ENCODE measurements around the gene UCHL5.

The UCHL5 gene, protein sequence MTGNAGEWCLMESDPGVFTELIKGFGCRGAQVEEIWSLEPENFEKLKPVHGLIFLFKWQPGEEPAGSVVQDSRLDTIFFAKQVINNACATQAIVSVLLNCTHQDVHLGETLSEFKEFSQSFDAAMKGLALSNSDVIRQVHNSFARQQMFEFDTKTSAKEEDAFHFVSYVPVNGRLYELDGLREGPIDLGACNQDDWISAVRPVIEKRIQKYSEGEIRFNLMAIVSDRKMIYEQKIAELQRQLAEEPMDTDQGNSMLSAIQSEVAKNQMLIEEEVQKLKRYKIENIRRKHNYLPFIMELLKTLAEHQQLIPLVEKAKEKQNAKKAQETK

GRCh38 chr1:193059282-193060114 is at the start of gene UCHL5, which contains the start of gene RO60:
Gene UCHL5, minus strand, starts transcription at chr1:193059360. Its CDS starts 100 bp downstream, at chr1:193059260.
Gene RO60, plus strand, starts transcription at chr1:193059612. Its CDS starts 9,443 bp downstream, at chr1:193069055.
- DNase-seq = peak; percentile 97

DNA sequence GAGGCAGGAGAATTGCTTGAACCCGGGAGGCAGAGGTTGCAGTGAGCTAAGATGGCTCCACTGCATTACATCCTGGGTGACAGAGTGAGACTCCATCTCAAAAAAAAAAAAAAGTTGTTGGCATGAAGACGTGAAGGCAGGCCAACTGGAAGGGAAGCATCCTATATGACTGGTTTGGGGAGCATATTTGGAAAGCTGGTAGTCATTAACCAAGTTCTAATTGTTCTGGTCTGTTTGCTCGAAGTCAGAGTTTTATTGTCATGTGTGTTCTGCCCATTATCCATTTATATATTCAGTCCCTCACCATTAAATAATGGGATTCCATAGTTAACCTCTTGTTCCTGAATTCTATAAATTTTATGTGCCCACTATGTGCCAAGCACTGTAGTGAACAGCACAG is 49.3 kb upstream of the UCHL5 start:
- no peak for DNase-seq

- DNase-seq = no peak
These were observed 46.6 kb upstream of the UCHL5 start for GRCh38 chr1:193105821-193106177.

- DNase-seq = peak; percentile 50
These were observed 46.0 kb upstream of the UCHL5 start, which contains the start of gene GLRX2 for GRCh38 chr1:193104907-193105820. Gene GLRX2, minus strand, starts transcription at chr1:193105414. Its CDS starts 32 bp downstream, at chr1:193105382.

DNA sequence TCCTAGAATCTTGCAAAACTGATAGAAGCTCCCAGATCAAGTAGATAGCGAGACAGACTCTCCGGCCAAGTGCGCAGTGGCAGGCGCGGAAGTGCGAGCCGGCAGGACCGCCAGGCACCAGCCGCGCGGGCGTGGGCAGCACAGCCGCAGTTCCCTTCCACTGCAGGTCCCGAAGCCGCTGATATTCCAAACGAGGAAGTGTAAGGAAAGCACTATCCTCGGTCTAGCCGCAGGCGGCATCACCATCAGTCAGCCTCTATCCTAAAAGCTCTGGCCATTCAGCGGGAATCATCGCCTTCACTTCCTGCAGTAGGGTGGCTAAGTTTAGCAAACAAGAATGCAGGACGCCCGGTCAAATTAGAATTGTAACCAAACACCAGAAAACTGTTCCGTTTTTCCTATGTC is 45.3 kb upstream of the UCHL5 start:
- no peak for DNase-seq

- no peak for DNase-seq
These were observed 44.8 kb upstream of the UCHL5 start for GRCh38 chr1:193103759-193104501.

DNA sequence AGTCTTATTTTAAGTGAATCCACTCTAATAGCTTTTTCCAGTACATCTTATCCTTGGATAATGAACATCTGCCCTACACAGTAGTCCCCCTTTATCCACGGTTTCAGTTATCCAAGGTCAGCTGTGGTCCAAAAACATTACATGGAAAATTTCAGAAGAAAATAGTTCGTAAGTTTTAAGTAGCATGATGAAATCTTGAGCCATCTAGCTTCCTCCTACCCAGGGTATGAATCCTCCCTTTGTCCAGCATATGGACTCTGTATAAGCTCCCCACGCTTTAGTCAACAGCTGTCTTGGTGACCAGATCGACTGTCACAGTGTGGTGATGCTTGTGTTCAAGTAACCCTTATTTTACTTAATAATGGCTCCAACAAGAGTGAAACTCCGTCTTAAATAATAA is 43.5 kb upstream of the UCHL5 start:
- no peak for DNase-seq

GRCh38 chr1:193094112-193094511 is 35.0 kb upstream of the UCHL5 start:
- DNase-seq = no peak

GRCh38 chr1:193090865-193091264 is 31.7 kb upstream of the UCHL5 start:
- no peak for DNase-seq

DNA sequence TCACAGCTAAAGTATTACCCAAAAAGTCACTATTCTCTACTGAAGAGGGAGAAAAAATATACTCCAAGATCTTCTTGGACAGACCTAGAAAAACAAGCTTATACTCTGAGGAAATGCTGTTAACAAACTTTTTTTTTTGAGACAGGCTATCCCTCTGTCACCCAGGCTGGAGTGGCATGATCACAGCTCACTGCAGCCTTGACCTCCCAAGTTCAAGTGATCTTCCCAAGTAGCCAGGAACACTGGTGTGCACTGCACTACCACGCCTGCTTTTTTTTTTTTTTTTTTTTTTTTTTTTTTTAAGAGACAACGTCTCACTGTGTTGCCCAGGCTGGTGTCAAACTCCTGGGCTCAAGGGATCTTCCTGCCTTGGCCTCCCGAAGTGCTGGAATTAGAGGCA is 28.7 kb upstream of the UCHL5 start:
- no peak for DNase-seq

GRCh38 chr1:193086342-193086741 is 27.2 kb upstream of the UCHL5 start:
- DNase-seq = no peak

DNA sequence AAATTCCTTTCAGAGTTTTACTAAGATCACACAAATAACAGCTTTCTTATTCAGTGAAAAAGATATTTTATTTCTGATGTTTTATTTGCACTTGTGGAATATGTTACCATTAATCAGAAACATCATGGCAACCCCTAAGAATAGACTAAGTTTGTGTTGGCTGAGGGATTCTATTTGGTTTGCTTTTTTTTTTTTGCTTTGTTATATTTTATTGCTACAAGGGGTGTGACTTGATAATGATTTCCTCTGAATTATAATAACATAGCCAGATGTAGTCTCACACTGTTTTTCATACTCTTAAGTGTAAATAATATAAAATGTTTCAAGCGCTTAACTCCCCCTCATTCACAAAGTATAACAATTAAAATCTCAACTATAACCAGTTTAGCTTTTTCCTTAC is 26.1 kb upstream of the UCHL5 start:
- DNase-seq = no peak

GRCh38 chr1:193083365-193084088 is 24.4 kb upstream of the UCHL5 start:
- DNase-seq = no peak

DNA sequence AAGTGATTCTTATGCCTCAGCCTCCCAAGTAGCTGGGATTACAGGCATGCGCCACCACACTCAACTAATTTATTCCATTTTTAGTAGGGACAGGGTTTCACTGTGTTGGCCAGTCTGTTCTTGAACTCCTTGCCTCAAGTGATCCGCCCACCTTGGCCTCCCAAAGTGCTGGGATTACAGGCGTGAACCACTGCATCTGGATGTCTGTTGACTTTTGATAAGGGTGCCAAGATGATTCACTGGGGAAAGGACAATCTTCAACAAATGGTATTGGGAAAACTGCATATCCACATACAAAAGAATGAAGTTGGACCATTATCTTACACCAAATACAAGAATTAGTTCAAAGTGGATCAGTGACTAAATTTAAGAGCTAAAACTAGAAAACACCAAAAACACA is 20.0 kb upstream of the UCHL5 start:
- no peak for DNase-seq

- DNase-seq = no peak
These were observed 18.8 kb upstream of the UCHL5 start for GRCh38 chr1:193077991-193078390.

- peak; percentile 16 for DNase-seq
These were observed 11.8 kb upstream of the UCHL5 start for GRCh38 chr1:193070942-193071341.

- no peak for DNase-seq
These were observed 11.2 kb upstream of the UCHL5 start for GRCh38 chr1:193070386-193070753.

DNA sequence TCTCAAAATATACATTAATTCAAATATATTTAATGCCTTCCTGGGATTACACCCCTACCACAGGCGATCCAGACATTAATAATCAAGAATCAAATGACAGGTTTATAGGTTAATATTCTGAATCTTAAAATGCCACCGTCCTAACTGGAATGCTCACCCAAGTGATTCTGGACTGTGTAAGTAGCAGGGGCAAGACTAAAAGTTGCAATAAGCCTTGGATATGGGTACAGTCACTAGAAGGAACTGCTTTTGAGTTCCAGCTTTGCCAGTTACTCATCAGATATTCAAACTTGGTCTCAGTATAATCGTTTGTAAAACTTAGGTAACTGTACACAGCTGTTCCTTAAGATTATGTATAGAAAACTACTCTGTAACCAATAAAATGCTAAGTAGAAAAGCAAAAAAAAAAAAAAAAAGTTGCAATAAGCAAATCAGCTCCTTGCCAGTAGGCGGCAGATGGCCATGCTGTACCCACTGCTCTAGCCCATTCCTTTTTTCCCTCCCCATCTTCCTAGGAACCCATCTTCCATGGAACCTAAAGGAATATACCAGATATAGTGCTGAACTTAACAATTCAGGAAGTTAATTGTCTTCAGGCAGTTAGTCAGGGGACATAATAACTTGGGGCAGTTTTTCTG is 10.7 kb upstream of the UCHL5 start:
- DNase-seq = no peak

DNA sequence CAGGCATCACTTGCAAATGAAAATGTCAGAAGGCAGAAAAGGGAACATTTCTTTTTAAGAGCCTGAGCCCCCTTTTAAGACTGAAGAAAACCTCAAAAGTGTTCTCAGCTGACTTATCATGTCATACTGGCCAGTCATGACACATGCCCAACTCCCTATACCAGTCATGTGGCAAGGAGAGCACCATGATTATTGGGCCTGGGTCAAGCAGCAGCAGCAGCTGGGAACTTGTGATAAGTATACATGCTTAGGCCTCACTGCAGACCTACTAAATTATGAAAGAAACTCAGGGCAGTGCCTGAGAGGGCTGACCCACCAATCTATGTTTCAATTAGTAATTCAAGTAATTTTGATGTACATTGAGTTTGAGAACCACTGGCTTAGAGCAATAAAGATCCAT is 8.9 kb upstream of the UCHL5 start:
- no peak for DNase-seq

GRCh38 chr1:193066606-193067005 is 7.4 kb upstream of the UCHL5 start:
- DNase-seq = no peak

GRCh38 chr1:193065954-193066353 is 6.8 kb upstream of the UCHL5 start:
- DNase-seq = no peak

Data from stimulated activated CD4-positive, alpha-beta T cell treated with anti-CD3 and anti-CD28 coated beads, Interleukin-1b, Interleukin-23, amount 100 ng/mL, for 48 hours (primary cell).